ENCODE data around the gene MROH9.

- TF ChIP-seq CTCF (IDR thresholded peaks at IDR 0.05; ENCODE audit: low read depth, low read length), result no peak
- TF ChIP-seq POLR2A (IDR thresholded peaks at IDR 0.05; ENCODE audit: extremely low read depth, insufficient read length), result no peak
- no peak for TF ChIP-seq MAX (IDR thresholded peaks at IDR 0.05; ENCODE audit: low read depth, low read length)
Measured at GRCh38 chr1:171084091-171084490, 148.8 kb downstream of the MROH9 start.
